SK-N-SH (cell line): ENCODE results near the gene MRGPRE. TPM values are rescaled to one million over a fixed set of nuclear protein-coding genes. Genes with fewer than 3 reads are reported as not detected.

Experiments
- CTCF ChIA-PET: fragments of 300-600, 350-600 bp; formaldehyde crosslinking; extraction: SDS; loops from one replicate; lab custom pipeline; 2021; lab: Yijun Ruan, JAX
- POLR2A ChIA-PET: fragments of 350-600 bp; sonication (Branson Sonifier 250); formaldehyde crosslinking; extraction: SDS; loops from one replicate; lab custom pipeline; 2020; ENCODE audit warnings: antibody characterized with exemption, inconsistent platforms; lab: Yijun Ruan, JAX
- DNase-seq: peaks from one replicate; pipeline ENCODE4 v3.0.0; 2012
- H2AFZ ChIP-seq: fragments of 200-600 bp; sonication (generic); 2 replicates; pipeline ENCODE4 v1.8.1; 2016; ENCODE audit warnings: antibody characterized with exemption, mild to moderate bottlenecking, low read depth
- H3F3A ChIP-seq: fragments of 200-600 bp; sonication (generic); replicated peaks from 2 replicates; pipeline ENCODE3; 2016; ENCODE audit warnings: antibody characterized with exemption, mild to moderate bottlenecking; ENCODE audit not compliant: insufficient read depth
- H3K27ac ChIP-seq, 2 experiments: fragments of 200-500 bp in 1 of 2; fragments of 200-600 bp in 1 of 2; sonication (Bioruptor generic) in 1 of 2; sonication (generic), shearing (Covaris generic) in 1 of 2; 2 replicates each; pipeline versions ENCODE4 v1.5.1 to v1.6.1; 2014 to 2016; ENCODE audit warnings: low read depth in 2 of 2, inconsistent platforms in 1 of 2, low read length in 1 of 2, mild to moderate bottlenecking in 1 of 2, mixed read lengths in 1 of 2
- H3K27me3 ChIP-seq: fragments of 200-600 bp; sonication (generic), shearing (Covaris generic); 2 replicates; pipeline ENCODE4 v1.6.1; 2016; ENCODE audit warnings: mixed run types; ENCODE audit not compliant: insufficient read depth
- H3K36me3 ChIP-seq, 2 experiments: fragments of 200-500 bp in 1 of 2; fragments of 200-600 bp in 1 of 2; sonication (Bioruptor generic) in 1 of 2; sonication (generic) in 1 of 2; replicated peaks in 1 of 2; 2 replicates each; pipeline versions ENCODE3 to v1.5.1; 2014 to 2016; ENCODE audit warnings: low read length in 1 of 2, mild to moderate bottlenecking in 1 of 2; ENCODE audit not compliant: insufficient read depth in 2 of 2, control insufficient read depth in 1 of 2
- H3K4me1 ChIP-seq, 2 experiments: fragments of 200-500 bp in 1 of 2; fragments of 200-600 bp in 1 of 2; sonication (Bioruptor generic) in 1 of 2; sonication (generic), shearing (Covaris generic) in 1 of 2; 2 replicates each; pipeline versions ENCODE4 v1.5.1 to v1.6.1; 2014 to 2016; ENCODE audit warnings: low read depth in 1 of 2, low read length in 1 of 2, mixed run types in 1 of 2; ENCODE audit not compliant: insufficient read depth in 2 of 2, control insufficient read depth in 1 of 2
- H3K4me2 ChIP-seq: fragments of 200-600 bp; sonication (generic), shearing (Covaris generic); 2 replicates; pipeline ENCODE4 v1.6.1; 2017; ENCODE audit warnings: mixed run types
- H3K4me3 ChIP-seq, 2 experiments: fragments of 200-500 bp in 1 of 2; fragments of 200-600 bp in 1 of 2; sonication (Bioruptor generic) in 1 of 2; sonication (generic), shearing (Covaris generic) in 1 of 2; 2 replicates each; pipeline versions ENCODE4 v1.5.1 to v1.8.1; 2014 to 2016; ENCODE audit warnings: low read depth in 2 of 2, inconsistent platforms in 1 of 2, low read length in 1 of 2, mild to moderate bottlenecking in 1 of 2, mixed read lengths in 1 of 2, moderate library complexity in 1 of 2
- H3K79me2 ChIP-seq: fragments of 200-600 bp; sonication (generic); 2 replicates; pipeline ENCODE4 v1.8.1; 2017; ENCODE audit warnings: mild to moderate bottlenecking; ENCODE audit not compliant: insufficient read depth
- H3K9ac ChIP-seq: fragments of 200-600 bp; sonication (generic); 2 replicates; pipeline ENCODE4 v1.6.1; 2017; ENCODE audit warnings: mixed run types
- H3K9me2 ChIP-seq: fragments of 200-600 bp; sonication (generic); 2 replicates; pipeline ENCODE4 v1.6.1; 2017; ENCODE audit warnings: mixed run types
- H3K9me3 ChIP-seq: fragments of 200-600 bp; sonication (generic); 2 replicates; pipeline ENCODE4 v1.6.1; 2017; ENCODE audit warnings: mixed run types, mild to moderate bottlenecking, moderate library complexity
- H4K20me1 ChIP-seq: fragments of 200-600 bp; sonication (generic); 2 replicates; pipeline ENCODE4 v1.6.1; 2017; ENCODE audit warnings: mild to moderate bottlenecking, mixed run types; ENCODE audit not compliant: insufficient read depth
- CHD2 ChIP-seq: fragments of 150-350 bp; IDR thresholded peaks from 2 replicates; pipeline ENCODE4 v1.6.1; 2018; ENCODE audit warnings: low read length; ENCODE audit not compliant: partially characterized antibody
- ELF1 ChIP-seq: IDR thresholded peaks from 2 replicates; pipeline ENCODE4 v1.4.0; 2012
- EP300 ChIP-seq, 2 experiments: IDR thresholded peaks; 2 replicates each; pipeline versions ENCODE4 v1.4.0 to v1.6.1; 2012; ENCODE audit warnings: borderline replicate concordance in 1 of 2, low read depth in 1 of 2, low read length in 1 of 2
- FOSL2 ChIP-seq: IDR thresholded peaks from 2 replicates; pipeline ENCODE4 v1.4.0; 2012; ENCODE audit warnings: low read depth, mild to moderate bottlenecking, moderate library complexity, borderline replicate concordance
- FOXJ3 ChIP-seq: sonication (generic); formaldehyde crosslinking; IDR thresholded peaks from 2 replicates; pipeline ENCODE4 v1.5.1; 2020; ENCODE audit warnings: mild to moderate bottlenecking, missing genetic modification reagents
- FOXM1 ChIP-seq: IDR thresholded peaks from 2 replicates; pipeline ENCODE4 v1.4.0; 2012; ENCODE audit warnings: low read depth, mild to moderate bottlenecking
- GATA2 ChIP-seq: sonication (generic); formaldehyde crosslinking; IDR thresholded peaks from 2 replicates; pipeline ENCODE4 v1.5.0; 2020; ENCODE audit warnings: mild to moderate bottlenecking, missing genetic modification reagents
- JUND ChIP-seq: IDR thresholded peaks from 2 replicates; pipeline ENCODE4 v1.4.0; 2012
- MXI1 ChIP-seq: IDR thresholded peaks from 2 replicates; pipeline ENCODE4 v1.6.1; 2012; ENCODE audit warnings: mild to moderate bottlenecking, low read depth, low read length, improper control_type of control experiment
- NRF1 ChIP-seq: IDR thresholded peaks from 2 replicates; pipeline ENCODE4 v1.6.1; 2012; ENCODE audit warnings: low read depth, mild to moderate bottlenecking, low read length
- POLR2AphosphoS5 ChIP-seq: IDR thresholded peaks from 2 replicates; pipeline ENCODE4 v1.6.1; 2012; ENCODE audit warnings: low read depth, low read length
- RCOR1 ChIP-seq: fragments of 150-350 bp; IDR thresholded peaks from 2 replicates; pipeline ENCODE4 v1.6.1; 2017; ENCODE audit warnings: antibody characterized with exemption, low read length
- RXRA ChIP-seq: IDR thresholded peaks from 2 replicates; pipeline ENCODE4 v1.4.0; 2012; ENCODE audit warnings: low read depth, mild to moderate bottlenecking, borderline replicate concordance
- TAF1 ChIP-seq: IDR thresholded peaks from 2 replicates; pipeline ENCODE4 v1.6.1; 2012; ENCODE audit warnings: low read depth, mild to moderate bottlenecking, low read length, moderate library complexity, borderline replicate concordance
- YY1 ChIP-seq: IDR thresholded peaks from 2 replicates; pipeline ENCODE4 v1.4.0; 2012; ENCODE audit warnings: low read depth, mild to moderate bottlenecking
- WGBS: methylation state at CpG from one replicate; pipeline ENCODE4 v1.1.6; 2017; ENCODE audit warnings: low lambda C conversion rate; 5-methylcytosine and 5-hydroxymethylcytosine counted together
- polyA plus RNA-seq, 3 experiments: library from polyadenylated mRNA; depleted of rRNA; stranded (reverse); fragments of >200 nt; gene quantifications; 2 replicates each; pipeline ENCODE4 v1.2.3, GENCODE V29; 2012
- TF ChIP-seq, protein P1 (sequence below): IDR thresholded peaks from 2 replicates; pipeline ENCODE4 v1.4.0; 2012; ENCODE audit warnings: low read depth
- TF ChIP-seq, protein P2 (sequence below): fragments of 150-350 bp; IDR thresholded peaks from 2 replicates; pipeline ENCODE4 v1.6.1; 2017; ENCODE audit warnings: antibody characterized with exemption, low read length, low read depth, borderline replicate concordance
- TF ChIP-seq, protein P3 (sequence below): IDR thresholded peaks from 2 replicates; pipeline ENCODE4; 2012
- TF ChIP-seq, protein P4 (sequence below): fragments of 200-600 bp; sonication (generic); IDR thresholded peaks from 2 replicates; pipeline ENCODE4 v1.6.1; 2017; ENCODE audit warnings: antibody characterized with exemption, mild to moderate bottlenecking, moderate library complexity
- TF ChIP-seq, protein P5 (sequence below): IDR thresholded peaks from 2 replicates; pipeline ENCODE4 v1.6.1; 2012; ENCODE audit warnings: mild to moderate bottlenecking, low read depth, low read length, moderate library complexity

Gene MRGPRE
- polyA plus RNA-seq, 1 of the 3 experiments (the other 2 are of a cell fraction), result not detected

DNA sequence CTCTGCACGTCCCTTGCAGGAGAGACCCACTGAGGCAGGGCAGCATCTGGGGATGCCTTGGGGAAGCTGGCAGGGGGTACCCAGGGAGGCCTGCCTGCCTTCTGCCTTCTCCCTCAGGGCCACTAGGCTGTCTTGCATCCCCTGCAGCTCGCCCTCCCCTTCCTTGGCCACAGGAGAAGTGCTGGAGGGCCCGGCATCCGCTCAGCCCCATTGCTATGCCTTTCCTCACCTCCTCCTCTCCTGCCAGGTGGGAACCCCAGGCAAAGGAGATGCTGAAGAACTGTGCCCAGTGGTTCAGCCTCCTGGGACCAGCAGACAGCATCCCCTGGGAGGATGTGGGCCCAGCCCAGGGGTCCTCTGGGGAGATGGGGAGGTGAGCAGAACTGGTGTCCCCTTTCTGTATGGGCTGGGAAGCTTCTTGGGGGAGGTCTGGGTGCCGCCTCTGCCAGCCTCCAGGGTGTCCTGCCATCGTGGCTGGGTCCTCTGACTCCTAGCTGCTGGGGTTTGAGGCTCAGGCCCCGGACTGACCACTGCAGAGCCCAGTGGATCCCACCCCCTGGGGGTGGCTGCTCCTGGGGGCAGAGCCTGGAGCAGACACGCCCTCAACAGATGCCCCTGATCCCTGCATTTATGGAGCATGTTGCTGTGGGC lies 34.2 kb downstream of the MRGPRE start:
- Histone ChIP-seq H3K9me2 (no peaks in the 10 kb centered on the region), H3F3A (no peaks in the 10 kb centered on the region), H3K9me3 (no peaks in the 10 kb centered on the region), H3K27me3 (peaks cover 14% of the 10 kb centered on the region), H3K36me3 (no peaks in the 10 kb centered on the region), H3K4me3 (no peak overlapping the region), H2AFZ (no peak overlapping the region), H3K9ac (no peak overlapping the region), H3K79me2 (no peaks in the 10 kb centered on the region), H4K20me1 (no peaks in the 10 kb centered on the region), H3K4me2 (no peak overlapping the region), H3K4me1 (peaks cover 0 to 21% of the 10 kb centered on the region in 2 experiments; a peak in 1 of 4 replicates), H3K27ac (no peak overlapping the region)
- DNase-seq, result peak; percentile 36
- TF ChIP-seq ELF1 (no peak), FOXJ3 (CRISPR knock-in tag) (no peak), CHD2 (no peak), NRF1 (no peak), EP300 (IDR thresholded peaks at IDR 0.05; ENCODE audit: borderline replicate concordance in 1 of 2, low read depth in 1 of 2, low read length in 1 of 2) (no peak), POLR2AphosphoS5 (no peak), TAF1 (no peak), FOSL2 (no peak), GATA2 (CRISPR knock-in tag) (no peak), YY1 (no peak), RXRA (no peak), FOXM1 (no peak), MXI1 (no peak), JUND (no peak), RCOR1 (no peak)
- TF ChIP-seq, protein P1, sequence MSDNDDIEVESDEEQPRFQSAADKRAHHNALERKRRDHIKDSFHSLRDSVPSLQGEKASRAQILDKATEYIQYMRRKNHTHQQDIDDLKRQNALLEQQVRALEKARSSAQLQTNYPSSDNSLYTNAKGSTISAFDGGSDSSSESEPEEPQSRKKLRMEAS, result no peak
- TF ChIP-seq, protein P2, sequence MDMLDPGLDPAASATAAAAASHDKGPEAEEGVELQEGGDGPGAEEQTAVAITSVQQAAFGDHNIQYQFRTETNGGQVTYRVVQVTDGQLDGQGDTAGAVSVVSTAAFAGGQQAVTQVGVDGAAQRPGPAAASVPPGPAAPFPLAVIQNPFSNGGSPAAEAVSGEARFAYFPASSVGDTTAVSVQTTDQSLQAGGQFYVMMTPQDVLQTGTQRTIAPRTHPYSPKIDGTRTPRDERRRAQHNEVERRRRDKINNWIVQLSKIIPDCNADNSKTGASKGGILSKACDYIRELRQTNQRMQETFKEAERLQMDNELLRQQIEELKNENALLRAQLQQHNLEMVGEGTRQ, result no peak
- TF ChIP-seq, protein P3, sequence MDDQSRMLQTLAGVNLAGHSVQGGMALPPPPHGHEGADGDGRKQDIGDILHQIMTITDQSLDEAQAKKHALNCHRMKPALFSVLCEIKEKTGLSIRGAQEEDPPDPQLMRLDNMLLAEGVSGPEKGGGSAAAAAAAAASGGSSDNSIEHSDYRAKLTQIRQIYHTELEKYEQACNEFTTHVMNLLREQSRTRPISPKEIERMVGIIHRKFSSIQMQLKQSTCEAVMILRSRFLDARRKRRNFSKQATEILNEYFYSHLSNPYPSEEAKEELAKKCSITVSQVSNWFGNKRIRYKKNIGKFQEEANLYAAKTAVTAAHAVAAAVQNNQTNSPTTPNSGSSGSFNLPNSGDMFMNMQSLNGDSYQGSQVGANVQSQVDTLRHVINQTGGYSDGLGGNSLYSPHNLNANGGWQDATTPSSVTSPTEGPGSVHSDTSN, result no peak
- TF ChIP-seq, protein P4, sequence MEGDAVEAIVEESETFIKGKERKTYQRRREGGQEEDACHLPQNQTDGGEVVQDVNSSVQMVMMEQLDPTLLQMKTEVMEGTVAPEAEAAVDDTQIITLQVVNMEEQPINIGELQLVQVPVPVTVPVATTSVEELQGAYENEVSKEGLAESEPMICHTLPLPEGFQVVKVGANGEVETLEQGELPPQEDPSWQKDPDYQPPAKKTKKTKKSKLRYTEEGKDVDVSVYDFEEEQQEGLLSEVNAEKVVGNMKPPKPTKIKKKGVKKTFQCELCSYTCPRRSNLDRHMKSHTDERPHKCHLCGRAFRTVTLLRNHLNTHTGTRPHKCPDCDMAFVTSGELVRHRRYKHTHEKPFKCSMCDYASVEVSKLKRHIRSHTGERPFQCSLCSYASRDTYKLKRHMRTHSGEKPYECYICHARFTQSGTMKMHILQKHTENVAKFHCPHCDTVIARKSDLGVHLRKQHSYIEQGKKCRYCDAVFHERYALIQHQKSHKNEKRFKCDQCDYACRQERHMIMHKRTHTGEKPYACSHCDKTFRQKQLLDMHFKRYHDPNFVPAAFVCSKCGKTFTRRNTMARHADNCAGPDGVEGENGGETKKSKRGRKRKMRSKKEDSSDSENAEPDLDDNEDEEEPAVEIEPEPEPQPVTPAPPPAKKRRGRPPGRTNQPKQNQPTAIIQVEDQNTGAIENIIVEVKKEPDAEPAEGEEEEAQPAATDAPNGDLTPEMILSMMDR, result no peak
- TF ChIP-seq, protein P5, sequence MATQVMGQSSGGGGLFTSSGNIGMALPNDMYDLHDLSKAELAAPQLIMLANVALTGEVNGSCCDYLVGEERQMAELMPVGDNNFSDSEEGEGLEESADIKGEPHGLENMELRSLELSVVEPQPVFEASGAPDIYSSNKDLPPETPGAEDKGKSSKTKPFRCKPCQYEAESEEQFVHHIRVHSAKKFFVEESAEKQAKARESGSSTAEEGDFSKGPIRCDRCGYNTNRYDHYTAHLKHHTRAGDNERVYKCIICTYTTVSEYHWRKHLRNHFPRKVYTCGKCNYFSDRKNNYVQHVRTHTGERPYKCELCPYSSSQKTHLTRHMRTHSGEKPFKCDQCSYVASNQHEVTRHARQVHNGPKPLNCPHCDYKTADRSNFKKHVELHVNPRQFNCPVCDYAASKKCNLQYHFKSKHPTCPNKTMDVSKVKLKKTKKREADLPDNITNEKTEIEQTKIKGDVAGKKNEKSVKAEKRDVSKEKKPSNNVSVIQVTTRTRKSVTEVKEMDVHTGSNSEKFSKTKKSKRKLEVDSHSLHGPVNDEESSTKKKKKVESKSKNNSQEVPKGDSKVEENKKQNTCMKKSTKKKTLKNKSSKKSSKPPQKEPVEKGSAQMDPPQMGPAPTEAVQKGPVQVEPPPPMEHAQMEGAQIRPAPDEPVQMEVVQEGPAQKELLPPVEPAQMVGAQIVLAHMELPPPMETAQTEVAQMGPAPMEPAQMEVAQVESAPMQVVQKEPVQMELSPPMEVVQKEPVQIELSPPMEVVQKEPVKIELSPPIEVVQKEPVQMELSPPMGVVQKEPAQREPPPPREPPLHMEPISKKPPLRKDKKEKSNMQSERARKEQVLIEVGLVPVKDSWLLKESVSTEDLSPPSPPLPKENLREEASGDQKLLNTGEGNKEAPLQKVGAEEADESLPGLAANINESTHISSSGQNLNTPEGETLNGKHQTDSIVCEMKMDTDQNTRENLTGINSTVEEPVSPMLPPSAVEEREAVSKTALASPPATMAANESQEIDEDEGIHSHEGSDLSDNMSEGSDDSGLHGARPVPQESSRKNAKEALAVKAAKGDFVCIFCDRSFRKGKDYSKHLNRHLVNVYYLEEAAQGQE, result no peak
- POLR2A ChIA-PET, result no interaction called here
- 60% methylated on average over 3 of the region's 8 CpGs for WGBS
- CTCF ChIA-PET, result interaction anchor here (0.7 to 2.4 kb wide), 5 partner anchors 20 to 161 kb away, joined by 3 to 7 read pairs (median 3); no protein-coding TSS in a partner anchor
